SK-N-MC (cell line): ENCODE data around the gene SH3PXD2A.

Experiments
- EZH2 ChIP-seq: fragments of 200-600 bp; sonication (generic); IDR thresholded peaks from one replicate; pipeline ENCODE4 v1.6.1; 2017; ENCODE audit warnings: antibody characterized with exemption
- POLR2AphosphoS5 ChIP-seq: IDR thresholded peaks from 2 replicates; pipeline ENCODE4 v1.6.1; 2012; ENCODE audit warnings: mild to moderate bottlenecking, low read depth, low read length, borderline replicate concordance

DNA sequence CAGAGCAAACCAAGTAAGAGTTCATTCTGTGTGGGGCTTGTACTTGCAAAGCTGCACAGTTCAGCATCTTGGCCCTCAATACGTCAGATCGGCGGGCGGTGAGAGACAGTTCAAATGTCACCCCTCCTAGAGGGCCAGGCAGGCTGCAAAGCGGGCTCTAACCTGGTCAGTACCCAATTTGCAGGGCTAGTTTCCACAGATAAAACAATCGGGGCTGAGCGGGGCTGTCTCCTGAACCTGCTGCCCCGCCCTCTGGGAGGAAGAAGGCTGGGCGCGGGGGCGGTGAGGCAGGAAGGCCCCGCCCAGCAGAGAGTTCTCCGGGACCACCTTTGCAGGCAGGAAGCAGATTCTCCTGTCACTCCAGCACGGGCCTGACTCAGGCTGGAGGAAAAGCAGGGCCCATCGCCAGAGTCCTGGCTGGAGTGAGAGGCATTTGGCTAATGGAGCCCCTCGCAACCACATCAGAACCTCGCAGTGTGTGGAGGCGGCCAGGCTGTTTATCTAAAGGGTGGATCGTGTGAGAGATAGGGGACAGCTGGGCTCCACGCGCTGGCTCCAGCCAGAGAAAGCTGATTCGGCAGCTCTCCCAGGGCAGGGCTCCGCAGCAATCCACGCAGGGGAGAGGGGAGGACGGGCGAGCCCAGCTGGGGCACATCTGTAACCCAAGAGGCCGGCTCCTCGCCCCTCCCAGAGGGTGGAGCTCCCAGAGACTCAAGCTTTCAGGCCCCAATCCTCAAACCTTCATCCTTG lies 83.1 kb downstream of the SH3PXD2A start:
- TF ChIP-seq EZH2 (no peak), POLR2AphosphoS5 (no peak)
